H1 (cell line): Measurements from ENCODE around the gene LHX2. TPM values are rescaled to one million over a fixed set of nuclear protein-coding genes. Genes with fewer than 3 reads are reported as not detected.
A peak's percentile ranks its signal among the peaks of the same experiment; 100 is the strongest.

Source experiments
- ASH2L ChIP-seq: fragments of 200-600, 300-600 bp; sonication (generic); IDR thresholded peaks from one replicate; pipeline ENCODE4 v1.7.1; 2017; ENCODE audit warnings: low read length
- BACH1 ChIP-seq: IDR thresholded peaks from 2 replicates; pipeline ENCODE4 v1.6.1; 2012; ENCODE audit warnings: low read length, improper control_type of control experiment
- BCL11A ChIP-seq, 2 experiments: IDR thresholded peaks; one replicate each; pipeline ENCODE4 v1.6.1; 2011; ENCODE audit warnings: low read depth in 2 of 2, low read length in 2 of 2, mild to moderate bottlenecking in 2 of 2
- CBX5 ChIP-seq: fragments of 300-800, 300-1000 bp; sonication (generic); IDR thresholded peaks from 2 replicates; pipeline ENCODE4 v1.7.1; 2016; ENCODE audit warnings: antibody characterized with exemption, low read length, low read depth
- CEBPB ChIP-seq: IDR thresholded peaks from 2 replicates; pipeline ENCODE4 v1.6.1; 2012; ENCODE audit warnings: low read depth, low read length
- CREB1 ChIP-seq: IDR thresholded peaks from 2 replicates; pipeline ENCODE4 v1.6.1; 2012; ENCODE audit warnings: inconsistent platforms
- CTCF ChIP-seq, 3 experiments: IDR thresholded peaks; 1 replicate in 2 of 3; 2 replicates in 1 of 3; pipeline versions ENCODE4 v1.5.1 to v1.6.1; 2011; ENCODE audit warnings: low read length in 3 of 3, mild to moderate bottlenecking in 3 of 3, inconsistent platforms in 2 of 3, low read depth in 1 of 3, moderate library complexity in 1 of 3; ENCODE audit not compliant: insufficient read depth in 1 of 3; ENCODE audit errors: control extremely low read depth in 1 of 3
- JUN ChIP-seq: IDR thresholded peaks from 2 replicates; pipeline ENCODE4 v1.6.1; 2011; ENCODE audit warnings: low read depth, mild to moderate bottlenecking, improper control_type of control experiment, low read length
- KDM4A ChIP-seq: IDR thresholded peaks from one replicate; pipeline ENCODE4 v1.7.1; 2012; ENCODE audit warnings: low read depth, mild to moderate bottlenecking, moderate library complexity, low read length, inconsistent platforms; ENCODE audit not compliant: severe bottlenecking
- NRF1 ChIP-seq: IDR thresholded peaks from 2 replicates; pipeline ENCODE4 v1.6.1; 2011; ENCODE audit warnings: mild to moderate bottlenecking, low read depth, low read length, improper control_type of control experiment
- POLR2AphosphoS5 ChIP-seq: IDR thresholded peaks from 2 replicates; pipeline ENCODE4 v1.6.1; 2011; ENCODE audit warnings: low read depth, low read length
- POU5F1 ChIP-seq: IDR thresholded peaks from 2 replicates; pipeline ENCODE4 v1.6.1; 2011; ENCODE audit warnings: low read depth, mild to moderate bottlenecking, low read length, moderate library complexity
- RFX5 ChIP-seq: IDR thresholded peaks from 2 replicates; pipeline ENCODE4 v1.6.1; 2011; ENCODE audit warnings: low read depth, low read length, improper control_type of control experiment, borderline replicate concordance
- RNF2 ChIP-seq: fragments of 200-900, 300-1000 bp; sonication (generic); IDR thresholded peaks from 2 replicates; pipeline ENCODE4 v1.7.1; 2016; ENCODE audit warnings: borderline replicate concordance, low read depth, mild to moderate bottlenecking, antibody characterized with exemption, low read length; ENCODE audit not compliant: poor library complexity, severe bottlenecking; ENCODE audit errors: missing control alignments
- SAP30 ChIP-seq: fragments of 300-600 bp; sonication (generic); IDR thresholded peaks from 2 replicates; pipeline ENCODE4 v1.7.1; 2012; ENCODE audit warnings: low read length, moderate library complexity, mild to moderate bottlenecking, inconsistent platforms; ENCODE audit not compliant: insufficient read depth, insufficient replicate concordance
- SIN3A ChIP-seq, 2 experiments: IDR thresholded peaks in 1 of 2; conservative IDR thresholded peaks in 1 of 2; 2 replicates each; pipeline ENCODE4 v1.6.1; 2011 to 2012; ENCODE audit warnings: low read length in 2 of 2, improper control_type of control experiment in 1 of 2, low read depth in 1 of 2, mild to moderate bottlenecking in 1 of 2
- SIX5 ChIP-seq: IDR thresholded peaks from 2 replicates; pipeline ENCODE4 v1.6.1; 2011; ENCODE audit warnings: mild to moderate bottlenecking, low read depth, low read length
- TAF1 ChIP-seq: IDR thresholded peaks from 2 replicates; pipeline ENCODE4 v1.6.1; 2011; ENCODE audit warnings: mild to moderate bottlenecking, low read depth, low read length
- TBP ChIP-seq: IDR thresholded peaks from 2 replicates; pipeline ENCODE4 v1.6.1; 2011; ENCODE audit warnings: low read depth, low read length, improper control_type of control experiment
- YY1 ChIP-seq: IDR thresholded peaks from 2 replicates; pipeline ENCODE4 v1.6.1; 2011; ENCODE audit warnings: low read depth, mild to moderate bottlenecking, low read length
- ZNF274 ChIP-seq: IDR thresholded peaks from 2 replicates; pipeline ENCODE4 v1.7.0; 2012; ENCODE audit warnings: low read length, borderline replicate concordance; ENCODE audit errors: extremely low read depth
- polyA plus RNA-seq, 7 experiments: library from polyadenylated mRNA; depleted of rRNA in 3 of 7; stranded (reverse) in 5 of 7; unstranded in 2 of 7; fragments of >200 nt in 5 of 7; fragments of 200-250 nt in 2 of 7; gene quantifications; 1 replicate in 5 of 7; 2 replicates in 1 of 7; 4 replicates in 1 of 7; pipeline versions ENCODE4 v1.2.1 to v1.2.3, GENCODE V29; 2011 to 2013; ENCODE audit warnings: missing spikeins in 2 of 7, mixed read lengths in 2 of 7
- total RNA-seq: library from RNA; stranded (reverse); fragmentation: NEBNext Ultra II Directional; extraction: Animal tissue kit (Norgen Biotek cat#: 25700); gene quantifications from 2 replicates; pipeline ENCODE4 v1.2.1, GENCODE V29; 2021

The LHX2 gene
- total and polyA plus RNA-seq, 2 of the 8 experiments (the other 6 are each of a cell fraction or from before 2014, with no cell fraction given): 0.11 to 0.86 TPM

- no peak for TF ChIP-seq TAF1
- no peak for TF ChIP-seq RFX5
- TF ChIP-seq BACH1: no peak
- TF ChIP-seq KDM4A: peak; percentile 38
- TF ChIP-seq ZNF274: no peak
- no peak for TF ChIP-seq SIN3A (conservative IDR thresholded peaks at IDR 0.05 in 1 of 2, IDR thresholded peaks at IDR 0.05 in 1 of 2; ENCODE audit: low read depth in 1 of 2, low read length in 2 of 2)
- TF ChIP-seq NRF1: no peak
- no peak for TF ChIP-seq SIX5
- no peak for TF ChIP-seq POU5F1
- TF ChIP-seq ASH2L: no peak
- TF ChIP-seq POLR2AphosphoS5: no peak
- no peak for TF ChIP-seq BCL11A (IDR thresholded peaks at IDR 0.05; ENCODE audit: low read depth in 2 of 2, low read length in 2 of 2)
- TF ChIP-seq JUN: no peak
- TF ChIP-seq CBX5: no peak
- TF ChIP-seq CREB1: peak; percentile 84
- no peak for TF ChIP-seq SAP30
- peak; percentile 36; the same call in 1 of the 2 replicates for TF ChIP-seq TBP
- no peak for TF ChIP-seq CEBPB
- peak in 1 of 3 experiments; percentile 25; a peak in 2 of 4 replicates for TF ChIP-seq CTCF (IDR thresholded peaks at IDR 0.05; ENCODE audit: control extremely low read depth in 1 of 3, insufficient read depth in 1 of 3, low read depth in 1 of 3, low read length in 3 of 3)
- no peak for TF ChIP-seq RNF2
- no peak for TF ChIP-seq YY1
Observed at GRCh38 chr9:124011460-124012301, at the start of gene LHX2 (continued).
